Suprapubic skin (tissue), 3 donors: Measurements from ENCODE around the gene CDC42BPA.

Experiments used
- CTCF ChIP-seq, 2 donors: fragments of 200-600 bp in 1 of 2; fragments of 450-650 bp in 1 of 2; sonication (generic) in 1 of 2; IDR thresholded peaks; one replicate each; pipeline ENCODE4 v1.5.1; 2016 to 2019; ENCODE audit warnings: antibody characterized with exemption in 2 of 2, mild to moderate bottlenecking in 1 of 2, moderate library complexity in 1 of 2
- POLR2A ChIP-seq, 2 donors: fragments of 450-650 bp; IDR thresholded peaks; one replicate each; pipeline ENCODE4 v1.6.1; 2017; ENCODE audit warnings: antibody characterized with exemption in 2 of 2, mild to moderate bottlenecking in 2 of 2, moderate library complexity in 2 of 2

GRCh38 chr1:227234998-227235405, 83.3 kb downstream of the CDC42BPA start:
- TF ChIP-seq CTCF (IDR thresholded peaks at IDR 0.05) (no peak), POLR2A (IDR thresholded peaks at IDR 0.05) (no peak)
